Measurements from ENCODE around the gene RPL28.

Gene RPL28

GRCh38 chr19:55451163-55451964, 65.6 kb downstream of the RPL28 start:
- no peak for DNase-seq (ENCODE audit: low spot score)

- peak; percentile 75 for DNase-seq (ENCODE audit: low spot score)
These were observed 66.4 kb downstream of the RPL28 start for GRCh38 chr19:55451965-55452748.
